ENCODE results near the gene DUSP8.
A peak's percentile ranks its signal among the peaks of the same experiment; 100 is the strongest.
"Not testable (repeated sequence)": the region's sequence is repeated elsewhere in the genome, so short reads cannot be mapped to it uniquely, and the experiment has no call there.

The DUSP8 gene, protein sequence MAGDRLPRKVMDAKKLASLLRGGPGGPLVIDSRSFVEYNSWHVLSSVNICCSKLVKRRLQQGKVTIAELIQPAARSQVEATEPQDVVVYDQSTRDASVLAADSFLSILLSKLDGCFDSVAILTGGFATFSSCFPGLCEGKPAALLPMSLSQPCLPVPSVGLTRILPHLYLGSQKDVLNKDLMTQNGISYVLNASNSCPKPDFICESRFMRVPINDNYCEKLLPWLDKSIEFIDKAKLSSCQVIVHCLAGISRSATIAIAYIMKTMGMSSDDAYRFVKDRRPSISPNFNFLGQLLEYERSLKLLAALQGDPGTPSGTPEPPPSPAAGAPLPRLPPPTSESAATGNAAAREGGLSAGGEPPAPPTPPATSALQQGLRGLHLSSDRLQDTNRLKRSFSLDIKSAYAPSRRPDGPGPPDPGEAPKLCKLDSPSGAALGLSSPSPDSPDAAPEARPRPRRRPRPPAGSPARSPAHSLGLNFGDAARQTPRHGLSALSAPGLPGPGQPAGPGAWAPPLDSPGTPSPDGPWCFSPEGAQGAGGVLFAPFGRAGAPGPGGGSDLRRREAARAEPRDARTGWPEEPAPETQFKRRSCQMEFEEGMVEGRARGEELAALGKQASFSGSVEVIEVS

DNA sequence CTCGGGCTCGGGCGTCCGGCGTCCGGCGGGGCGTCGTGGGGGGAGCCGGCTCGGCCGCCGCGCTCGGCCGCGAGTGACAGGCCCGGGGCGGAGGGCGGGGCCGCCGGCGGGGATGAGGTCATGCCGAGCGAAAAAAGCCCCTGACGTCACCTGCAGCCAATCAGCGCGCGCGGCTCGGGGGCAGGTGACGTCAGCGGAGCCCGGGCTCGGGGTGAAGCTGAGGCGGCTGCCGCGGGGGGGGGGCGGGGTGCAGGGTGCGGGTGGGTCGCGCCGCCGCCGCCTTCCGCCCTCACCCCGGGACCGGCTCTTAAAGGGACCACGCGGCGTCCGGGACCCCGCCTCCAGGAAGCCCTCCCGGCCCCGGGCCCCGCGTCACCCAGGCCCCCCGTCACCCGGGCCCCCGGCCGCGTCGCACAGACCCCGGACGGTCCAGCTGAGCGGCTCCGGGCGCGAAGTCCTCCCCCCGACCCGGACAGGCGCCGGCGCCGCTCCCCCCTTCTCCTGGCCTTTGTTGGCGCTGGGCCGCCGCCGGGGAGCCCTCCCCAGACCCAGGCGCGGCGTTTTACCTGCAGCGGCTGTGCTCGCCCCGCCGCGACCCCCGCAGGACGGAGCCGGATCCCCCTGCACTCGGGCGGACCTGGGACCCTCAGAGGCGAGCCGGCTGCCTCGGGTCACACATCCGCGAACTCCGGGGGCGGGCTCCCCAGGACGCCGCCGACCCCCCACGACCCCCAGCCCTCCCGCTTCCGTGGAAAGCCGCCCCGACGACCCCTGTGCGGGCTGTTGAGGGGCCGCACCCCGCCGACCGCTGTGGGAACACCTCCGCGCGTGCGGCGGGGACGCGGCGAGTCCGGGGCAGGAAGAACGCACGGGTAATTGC is at the start of gene DUSP8:
Gene DUSP8 (minus strand): TSS at position 75 of the 880 bp plus-strand sequence. CDS start 6,445 bp downstream, outside the sequence.
- no peak for FAIRE-seq

DNA sequence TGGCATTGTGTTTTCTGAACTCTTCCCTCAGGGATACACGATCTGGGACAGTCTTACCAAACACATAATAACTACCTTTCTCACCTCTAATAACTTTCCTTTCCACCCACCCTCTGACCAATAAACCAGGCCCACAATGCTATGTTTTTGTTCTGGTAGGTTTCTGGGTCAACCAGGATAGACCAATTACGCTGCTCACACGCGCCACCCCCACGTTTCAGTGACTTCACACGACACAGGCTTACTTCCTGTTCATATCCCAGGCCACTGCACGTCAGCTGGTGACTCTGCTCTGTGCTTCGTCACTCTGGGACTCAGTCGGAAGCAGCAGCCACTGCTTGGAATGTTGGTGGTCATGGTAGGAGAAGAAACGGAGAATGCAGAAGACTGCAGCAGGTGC is 47.4 kb upstream of the DUSP8 start:
- FAIRE-seq, result no peak

GRCh38 chr11:1618231-1618630 is 46.2 kb upstream of the DUSP8 start:
- FAIRE-seq, result no peak

GRCh38 chr11:1608363-1608762 is 36.3 kb upstream of the DUSP8 start, which contains the start of gene KRTAP5-3:
TSS of gene KRTAP5-3 (minus strand) at chr11:1608463. CDS start at chr11:1608385, 78 bp downstream.
- no peak for FAIRE-seq

GRCh38 chr11:1607901-1608300 is 35.8 kb upstream of the DUSP8 start:
- FAIRE-seq, result not testable (repeated sequence)

GRCh38 chr11:1607156-1607845 is 35.2 kb upstream of the DUSP8 start:
- FAIRE-seq, result not testable (repeated sequence)

DNA sequence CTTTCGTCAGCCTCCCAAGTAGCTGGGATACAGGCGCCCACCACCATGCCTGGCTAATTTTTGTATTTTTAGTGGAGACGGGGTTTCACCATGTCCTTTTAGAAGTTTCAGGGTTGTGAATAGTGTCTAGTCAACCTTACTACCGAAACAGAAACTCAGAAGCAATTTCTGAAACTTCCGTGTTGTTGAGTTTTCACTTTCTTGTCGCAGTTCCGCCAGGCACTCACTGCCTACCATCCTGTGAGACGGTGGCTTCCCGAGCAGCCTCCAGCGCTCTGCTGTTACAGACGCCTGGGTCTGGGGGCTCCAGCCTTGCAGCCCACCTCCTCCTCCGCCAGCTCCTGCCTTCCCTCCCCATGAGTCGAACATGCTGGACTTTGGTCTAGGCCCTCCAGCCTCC is 33.9 kb upstream of the DUSP8 start:
- not testable (repeated sequence) for FAIRE-seq

- no peak for FAIRE-seq
These were observed 32.6 kb upstream of the DUSP8 start for GRCh38 chr11:1604711-1605110.

DNA sequence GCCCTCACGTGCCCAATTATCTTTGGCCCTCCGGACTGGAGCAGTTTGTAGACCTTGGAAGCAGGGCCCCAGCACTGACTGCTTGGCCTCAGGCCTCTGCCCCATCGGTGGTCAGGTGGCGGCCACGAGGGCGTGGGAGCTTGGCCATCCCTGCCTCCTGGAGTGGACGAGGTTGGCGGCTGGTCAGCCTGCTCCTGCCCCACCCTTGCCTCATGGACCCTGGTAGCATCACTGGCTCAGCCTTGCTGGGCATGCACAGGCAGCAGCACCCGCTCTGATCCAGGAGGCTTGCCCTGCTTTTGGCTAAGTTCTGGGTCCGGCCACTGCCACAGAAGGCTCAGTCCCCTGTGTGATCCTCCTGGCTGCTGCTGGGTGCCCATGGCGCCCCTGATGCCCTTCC is 32.1 kb upstream of the DUSP8 start:
- no peak for FAIRE-seq

- FAIRE-seq, result no peak
These were observed 31.6 kb upstream of the DUSP8 start for GRCh38 chr11:1603629-1604028.

GRCh38 chr11:1601663-1602062 is 29.6 kb upstream of the DUSP8 start:
- FAIRE-seq, result not testable (repeated sequence)

DNA sequence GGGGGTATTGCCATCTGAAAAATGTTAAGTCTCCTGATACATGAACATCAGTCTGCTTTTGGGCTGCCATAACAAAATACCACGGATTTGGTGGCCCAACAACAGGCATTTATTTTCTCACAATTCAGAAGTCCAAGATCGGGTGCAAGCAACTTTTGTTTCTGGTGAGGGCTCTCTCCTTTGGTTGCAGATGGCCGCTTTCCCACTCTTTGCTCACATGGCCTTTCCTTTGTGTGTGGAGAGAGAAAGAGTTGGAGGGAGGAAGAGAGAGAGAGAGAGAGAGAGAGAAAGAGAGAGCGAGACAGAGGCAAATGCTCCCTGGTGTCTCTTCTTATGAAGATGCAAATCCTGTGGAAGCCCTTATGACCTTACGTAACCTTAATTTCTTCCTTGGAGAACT is 28.6 kb upstream of the DUSP8 start:
- no peak for FAIRE-seq

- no peak for FAIRE-seq
These were observed 26.7 kb upstream of the DUSP8 start for GRCh38 chr11:1598816-1599215.

DNA sequence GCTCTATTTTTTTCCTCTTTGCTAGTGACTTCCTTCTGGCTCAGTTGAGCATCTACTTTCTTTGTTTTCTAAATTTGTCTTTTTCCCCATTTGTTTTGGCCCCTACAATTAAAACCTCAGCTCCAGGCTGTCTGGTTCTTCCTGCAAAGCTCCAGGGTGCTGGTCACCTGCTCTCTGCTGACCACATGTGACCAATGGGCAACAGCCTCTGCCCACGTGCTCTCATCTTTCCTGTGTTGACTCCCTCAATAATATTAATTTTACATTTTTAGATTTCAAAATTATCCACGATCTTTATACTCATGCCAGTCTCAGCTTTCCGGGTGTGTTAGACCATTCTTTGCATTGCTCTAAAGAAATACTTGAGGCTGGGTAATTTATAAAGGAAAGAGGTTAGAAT is 26.3 kb upstream of the DUSP8 start:
- FAIRE-seq, result not testable (repeated sequence)

GRCh38 chr11:1597994-1598380 is 25.9 kb upstream of the DUSP8 start, which contains the start of gene KRTAP5-2:
TSS of gene KRTAP5-2 (minus strand) at chr11:1598294. CDS start at chr11:1598250, 44 bp downstream.
- FAIRE-seq, result no peak

GRCh38 chr11:1597331-1597993 is 25.4 kb upstream of the DUSP8 start:
- no peak for FAIRE-seq

DNA sequence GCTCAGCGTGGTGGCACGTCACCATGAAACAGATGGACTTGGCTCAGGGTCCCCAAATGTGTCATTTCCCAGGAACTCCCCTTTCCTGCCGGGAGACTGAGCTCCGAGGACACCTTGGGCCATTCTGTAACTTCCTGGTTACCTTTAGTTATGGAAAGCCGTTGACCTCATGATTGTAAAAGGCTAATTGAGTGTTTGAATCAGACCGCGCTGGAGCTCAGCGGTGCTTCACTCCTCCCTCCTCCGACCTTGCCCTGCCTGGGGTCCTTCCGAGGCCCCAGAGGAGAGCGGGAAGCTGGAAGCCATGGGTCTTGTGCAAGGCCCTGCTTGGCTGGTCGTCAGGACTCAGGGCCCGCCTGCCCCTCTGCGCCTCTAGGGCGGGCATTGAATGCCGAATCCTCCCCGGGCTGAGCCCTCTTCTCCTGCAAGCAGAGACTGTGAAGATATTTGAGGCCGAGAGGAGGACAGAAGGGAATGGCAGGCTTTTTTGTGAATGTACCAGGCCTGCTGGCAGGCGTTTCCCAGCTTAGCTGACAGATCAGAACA is 24.6 kb upstream of the DUSP8 start:
- FAIRE-seq, result not testable (repeated sequence)

- FAIRE-seq, result peak; percentile 86
These were observed 24.0 kb upstream of the DUSP8 start for GRCh38 chr11:1595994-1596575.

GRCh38 chr11:1592628-1593027 is 20.6 kb upstream of the DUSP8 start:
- no peak for FAIRE-seq

DNA sequence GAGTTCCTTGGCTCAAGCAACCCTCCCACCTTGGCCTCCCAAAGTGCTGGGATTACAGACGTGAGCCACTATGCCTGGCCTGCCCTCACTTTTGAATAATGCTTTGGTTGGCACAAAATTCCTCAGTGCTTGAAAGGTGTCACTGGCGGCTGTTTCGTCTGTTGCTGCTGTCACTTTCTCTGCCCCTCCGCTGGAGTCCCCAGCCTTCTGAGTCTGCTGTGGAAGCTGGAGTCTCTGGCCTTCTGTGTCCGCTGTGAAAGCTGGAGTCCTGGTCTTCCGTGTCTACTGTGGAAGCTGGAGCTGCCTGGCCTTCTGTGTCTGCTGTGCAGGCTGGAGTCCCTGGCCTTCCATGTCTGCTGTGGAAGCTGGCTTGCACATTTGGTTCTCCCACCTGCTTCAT is 17.9 kb upstream of the DUSP8 start:
- FAIRE-seq, result no peak
